ENCODE data around the gene FRMD4B. TPM values are rescaled to one million over a fixed set of nuclear protein-coding genes. Genes with fewer than 3 reads are reported as not detected.

The FRMD4B gene
- total and polyA plus RNA-seq, 2 experiments from 2014 or later, result 6.4 to 12.8 TPM

DNA sequence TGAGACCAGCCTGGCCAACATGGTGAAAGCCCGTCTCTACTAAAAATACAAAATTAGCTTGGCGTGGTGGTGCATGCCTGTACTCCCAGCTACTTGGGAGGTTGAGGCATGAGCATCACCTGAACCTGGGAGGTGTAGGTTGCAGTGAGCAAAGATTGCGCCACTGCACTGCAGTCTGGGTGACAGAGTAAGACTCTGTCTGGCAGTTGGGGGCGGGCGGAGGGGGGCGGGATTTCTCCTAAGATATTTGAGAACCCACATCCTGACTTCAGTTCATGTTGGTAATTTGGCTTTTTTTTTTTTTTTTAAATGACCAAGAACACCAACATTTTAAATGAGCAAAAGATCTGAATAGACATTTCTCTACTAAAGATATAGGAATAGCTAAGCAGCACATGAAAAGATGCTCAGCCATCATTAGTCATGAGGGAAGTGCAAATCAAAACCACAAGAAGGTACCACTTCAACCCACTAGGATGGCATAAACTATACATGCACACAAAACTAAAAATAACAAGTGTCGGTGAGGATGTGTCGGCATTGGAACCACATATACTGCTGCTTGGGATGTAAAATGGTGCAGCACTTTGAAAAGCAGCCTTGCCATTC lies 187.9 kb downstream of the FRMD4B start (continued):
- TF ChIP-seq EZH2phosphoT487 (IDR thresholded peaks at IDR 0.05; ENCODE audit: unreplicated experiment) (no peak), ZNF331 (CRISPR knock-in tag; IDR thresholded peaks at IDR 0.05; ENCODE audit: low read depth) (no peak), JUNB (IDR thresholded peaks at IDR 0.05; ENCODE audit: unreplicated experiment) (no peak), POLR2AphosphoS5 (IDR thresholded peaks at IDR 0.05; ENCODE audit: low read depth) (no peak), STAT1 (IDR thresholded peaks at IDR 0.05; ENCODE audit: unreplicated experiment) (no peak), ZNF114 (CRISPR knock-in tag; IDR thresholded peaks at IDR 0.05) (no peak), NANOG (IDR thresholded peaks at IDR 0.05; ENCODE audit: borderline replicate concordance) (no peak)
- TF ChIP-seq, protein P1, sequence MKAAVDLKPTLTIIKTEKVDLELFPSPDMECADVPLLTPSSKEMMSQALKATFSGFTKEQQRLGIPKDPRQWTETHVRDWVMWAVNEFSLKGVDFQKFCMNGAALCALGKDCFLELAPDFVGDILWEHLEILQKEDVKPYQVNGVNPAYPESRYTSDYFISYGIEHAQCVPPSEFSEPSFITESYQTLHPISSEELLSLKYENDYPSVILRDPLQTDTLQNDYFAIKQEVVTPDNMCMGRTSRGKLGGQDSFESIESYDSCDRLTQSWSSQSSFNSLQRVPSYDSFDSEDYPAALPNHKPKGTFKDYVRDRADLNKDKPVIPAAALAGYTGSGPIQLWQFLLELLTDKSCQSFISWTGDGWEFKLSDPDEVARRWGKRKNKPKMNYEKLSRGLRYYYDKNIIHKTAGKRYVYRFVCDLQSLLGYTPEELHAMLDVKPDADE (IDR thresholded peaks at IDR 0.05), result no peak
- TF ChIP-seq, protein P2, sequence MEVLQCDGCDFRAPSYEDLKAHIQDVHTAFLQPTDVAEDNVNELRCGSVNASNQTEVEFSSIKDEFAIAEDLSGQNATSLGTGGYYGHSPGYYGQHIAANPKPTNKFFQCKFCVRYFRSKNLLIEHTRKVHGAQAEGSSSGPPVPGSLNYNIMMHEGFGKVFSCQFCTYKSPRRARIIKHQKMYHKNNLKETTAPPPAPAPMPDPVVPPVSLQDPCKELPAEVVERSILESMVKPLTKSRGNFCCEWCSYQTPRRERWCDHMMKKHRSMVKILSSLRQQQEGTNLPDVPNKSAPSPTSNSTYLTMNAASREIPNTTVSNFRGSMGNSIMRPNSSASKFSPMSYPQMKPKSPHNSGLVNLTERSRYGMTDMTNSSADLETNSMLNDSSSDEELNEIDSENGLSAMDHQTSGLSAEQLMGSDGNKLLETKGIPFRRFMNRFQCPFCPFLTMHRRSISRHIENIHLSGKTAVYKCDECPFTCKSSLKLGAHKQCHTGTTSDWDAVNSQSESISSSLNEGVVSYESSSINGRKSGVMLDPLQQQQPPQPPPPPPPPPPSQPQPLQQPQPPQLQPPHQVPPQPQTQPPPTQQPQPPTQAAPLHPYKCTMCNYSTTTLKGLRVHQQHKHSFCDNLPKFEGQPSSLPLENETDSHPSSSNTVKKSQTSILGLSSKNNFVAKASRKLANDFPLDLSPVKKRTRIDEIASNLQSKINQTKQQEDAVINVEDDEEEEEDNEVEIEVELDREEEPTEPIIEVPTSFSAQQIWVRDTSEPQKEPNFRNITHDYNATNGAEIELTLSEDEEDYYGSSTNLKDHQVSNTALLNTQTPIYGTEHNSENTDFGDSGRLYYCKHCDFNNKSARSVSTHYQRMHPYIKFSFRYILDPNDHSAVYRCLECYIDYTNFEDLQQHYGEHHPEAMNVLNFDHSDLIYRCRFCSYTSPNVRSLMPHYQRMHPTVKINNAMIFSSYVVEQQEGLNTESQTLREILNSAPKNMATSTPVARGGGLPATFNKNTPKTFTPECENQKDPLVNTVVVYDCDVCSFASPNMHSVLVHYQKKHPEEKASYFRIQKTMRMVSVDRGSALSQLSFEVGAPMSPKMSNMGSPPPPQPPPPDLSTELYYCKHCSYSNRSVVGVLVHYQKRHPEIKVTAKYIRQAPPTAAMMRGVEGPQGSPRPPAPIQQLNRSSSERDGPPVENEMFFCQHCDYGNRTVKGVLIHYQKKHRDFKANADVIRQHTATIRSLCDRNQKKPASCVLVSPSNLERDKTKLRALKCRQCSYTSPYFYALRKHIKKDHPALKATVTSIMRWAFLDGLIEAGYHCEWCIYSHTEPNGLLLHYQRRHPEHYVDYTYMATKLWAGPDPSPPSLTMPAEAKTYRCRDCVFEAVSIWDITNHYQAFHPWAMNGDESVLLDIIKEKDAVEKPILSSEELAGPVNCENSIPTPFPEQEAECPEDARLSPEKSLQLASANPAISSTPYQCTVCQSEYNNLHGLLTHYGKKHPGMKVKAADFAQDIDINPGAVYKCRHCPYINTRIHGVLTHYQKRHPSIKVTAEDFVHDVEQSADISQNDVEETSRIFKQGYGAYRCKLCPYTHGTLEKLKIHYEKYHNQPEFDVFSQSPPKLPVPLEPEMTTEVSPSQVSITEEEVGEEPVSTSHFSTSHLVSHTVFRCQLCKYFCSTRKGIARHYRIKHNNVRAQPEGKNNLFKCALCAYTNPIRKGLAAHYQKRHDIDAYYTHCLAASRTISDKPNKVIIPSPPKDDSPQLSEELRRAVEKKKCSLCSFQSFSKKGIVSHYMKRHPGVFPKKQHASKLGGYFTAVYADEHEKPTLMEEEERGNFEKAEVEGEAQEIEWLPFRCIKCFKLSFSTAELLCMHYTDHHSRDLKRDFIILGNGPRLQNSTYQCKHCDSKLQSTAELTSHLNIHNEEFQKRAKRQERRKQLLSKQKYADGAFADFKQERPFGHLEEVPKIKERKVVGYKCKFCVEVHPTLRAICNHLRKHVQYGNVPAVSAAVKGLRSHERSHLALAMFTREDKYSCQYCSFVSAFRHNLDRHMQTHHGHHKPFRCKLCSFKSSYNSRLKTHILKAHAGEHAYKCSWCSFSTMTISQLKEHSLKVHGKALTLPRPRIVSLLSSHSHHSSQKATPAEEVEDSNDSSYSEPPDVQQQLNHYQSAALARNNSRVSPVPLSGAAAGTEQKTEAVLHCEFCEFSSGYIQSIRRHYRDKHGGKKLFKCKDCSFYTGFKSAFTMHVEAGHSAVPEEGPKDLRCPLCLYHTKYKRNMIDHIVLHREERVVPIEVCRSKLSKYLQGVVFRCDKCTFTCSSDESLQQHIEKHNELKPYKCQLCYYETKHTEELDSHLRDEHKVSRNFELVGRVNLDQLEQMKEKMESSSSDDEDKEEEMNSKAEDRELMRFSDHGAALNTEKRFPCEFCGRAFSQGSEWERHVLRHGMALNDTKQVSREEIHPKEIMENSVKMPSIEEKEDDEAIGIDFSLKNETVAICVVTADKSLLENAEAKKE (CRISPR knock-in tag; IDR thresholded peaks at IDR 0.05), result no peak

DNA sequence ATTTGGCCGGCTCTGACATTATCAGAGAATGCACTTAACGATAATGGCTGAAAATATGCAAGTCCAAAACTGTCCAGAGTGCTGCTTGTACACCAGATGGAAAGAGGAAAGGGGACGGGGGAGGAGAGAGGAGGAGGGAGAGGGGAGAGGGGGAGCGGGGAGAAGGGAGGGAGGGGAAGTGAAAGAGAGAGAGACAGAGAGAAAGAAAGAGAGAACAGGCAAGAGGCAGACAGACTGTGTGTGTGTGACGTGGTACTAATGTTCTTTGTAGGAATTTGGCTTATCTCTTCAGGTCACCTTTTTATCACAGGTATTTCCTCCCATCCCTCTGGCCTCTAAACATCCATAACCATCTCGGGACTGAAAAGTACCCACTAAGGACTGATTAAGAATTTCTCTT lies 188.4 kb downstream of the FRMD4B start:
- Histone ChIP-seq H4K20me1 (replicated peaks; ENCODE audit: insufficient read depth) (no peaks in the 10 kb centered on the region), H3K4me3 (no peak overlapping the region), H3K4me2 (no peak overlapping the region), H3K36me3 (ENCODE audit: insufficient read depth) (no peaks in the 10 kb centered on the region), H3K4me1 (ENCODE audit: insufficient read depth) (peaks cover 28% of the 10 kb centered on the region), H3K79me2 (replicated peaks; ENCODE audit: insufficient read depth) (no peaks in the 10 kb centered on the region), H3K27me3 (ENCODE audit: insufficient read depth) (no peaks in the 10 kb centered on the region), H3K9me2 (ENCODE audit: insufficient read depth) (no peaks in the 10 kb centered on the region), H3K27ac (ENCODE audit: low read depth) (no peak overlapping the region), H2AFZ (no peak overlapping the region), H3F3A (replicated peaks; ENCODE audit: low read depth) (no peaks in the 10 kb centered on the region)
- Mint-ChIP-seq H3K27ac (no peak overlapping the region), H3K9me3 (no peaks in the 10 kb centered on the region), H3K4me1 (peaks cover 17% of the 10 kb centered on the region), H3K4me3 (no peak overlapping the region), H3K36me3 (ENCODE audit: low read depth) (no peaks in the 10 kb centered on the region), H3K27me3 (ENCODE audit: insufficient read depth, low read depth, poor library complexity) (no peaks in the 10 kb centered on the region)
- ATAC-seq (no peak; the same call in 2 of the 3 replicates), DNase-seq (ENCODE audit: low spot score) (peak; percentile 21)
- TF ChIP-seq ZNF114 (CRISPR knock-in tag; IDR thresholded peaks at IDR 0.05), result no peak
- no peak for TF ChIP-seq CREB1 (CRISPR knock-in tag; IDR thresholded peaks at IDR 0.05; ENCODE audit: low read depth)
- no peak for TF ChIP-seq STAT1 (IDR thresholded peaks at IDR 0.05; ENCODE audit: unreplicated experiment)
- no peak for TF ChIP-seq NANOG (IDR thresholded peaks at IDR 0.05; ENCODE audit: borderline replicate concordance)
- TF ChIP-seq POLR2AphosphoS5 (IDR thresholded peaks at IDR 0.05; ENCODE audit: low read depth), result no peak
- TF ChIP-seq, protein P3, sequence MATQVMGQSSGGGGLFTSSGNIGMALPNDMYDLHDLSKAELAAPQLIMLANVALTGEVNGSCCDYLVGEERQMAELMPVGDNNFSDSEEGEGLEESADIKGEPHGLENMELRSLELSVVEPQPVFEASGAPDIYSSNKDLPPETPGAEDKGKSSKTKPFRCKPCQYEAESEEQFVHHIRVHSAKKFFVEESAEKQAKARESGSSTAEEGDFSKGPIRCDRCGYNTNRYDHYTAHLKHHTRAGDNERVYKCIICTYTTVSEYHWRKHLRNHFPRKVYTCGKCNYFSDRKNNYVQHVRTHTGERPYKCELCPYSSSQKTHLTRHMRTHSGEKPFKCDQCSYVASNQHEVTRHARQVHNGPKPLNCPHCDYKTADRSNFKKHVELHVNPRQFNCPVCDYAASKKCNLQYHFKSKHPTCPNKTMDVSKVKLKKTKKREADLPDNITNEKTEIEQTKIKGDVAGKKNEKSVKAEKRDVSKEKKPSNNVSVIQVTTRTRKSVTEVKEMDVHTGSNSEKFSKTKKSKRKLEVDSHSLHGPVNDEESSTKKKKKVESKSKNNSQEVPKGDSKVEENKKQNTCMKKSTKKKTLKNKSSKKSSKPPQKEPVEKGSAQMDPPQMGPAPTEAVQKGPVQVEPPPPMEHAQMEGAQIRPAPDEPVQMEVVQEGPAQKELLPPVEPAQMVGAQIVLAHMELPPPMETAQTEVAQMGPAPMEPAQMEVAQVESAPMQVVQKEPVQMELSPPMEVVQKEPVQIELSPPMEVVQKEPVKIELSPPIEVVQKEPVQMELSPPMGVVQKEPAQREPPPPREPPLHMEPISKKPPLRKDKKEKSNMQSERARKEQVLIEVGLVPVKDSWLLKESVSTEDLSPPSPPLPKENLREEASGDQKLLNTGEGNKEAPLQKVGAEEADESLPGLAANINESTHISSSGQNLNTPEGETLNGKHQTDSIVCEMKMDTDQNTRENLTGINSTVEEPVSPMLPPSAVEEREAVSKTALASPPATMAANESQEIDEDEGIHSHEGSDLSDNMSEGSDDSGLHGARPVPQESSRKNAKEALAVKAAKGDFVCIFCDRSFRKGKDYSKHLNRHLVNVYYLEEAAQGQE (IDR thresholded peaks at IDR 0.05; ENCODE audit: unreplicated experiment), result no peak
- TF ChIP-seq EZH2phosphoT487 (IDR thresholded peaks at IDR 0.05; ENCODE audit: unreplicated experiment), result no peak
- no peak for TF ChIP-seq JUNB (IDR thresholded peaks at IDR 0.05; ENCODE audit: unreplicated experiment)
- no peak for TF ChIP-seq ZNF331 (CRISPR knock-in tag; IDR thresholded peaks at IDR 0.05; ENCODE audit: low read depth)
- TF ChIP-seq, protein P4, sequence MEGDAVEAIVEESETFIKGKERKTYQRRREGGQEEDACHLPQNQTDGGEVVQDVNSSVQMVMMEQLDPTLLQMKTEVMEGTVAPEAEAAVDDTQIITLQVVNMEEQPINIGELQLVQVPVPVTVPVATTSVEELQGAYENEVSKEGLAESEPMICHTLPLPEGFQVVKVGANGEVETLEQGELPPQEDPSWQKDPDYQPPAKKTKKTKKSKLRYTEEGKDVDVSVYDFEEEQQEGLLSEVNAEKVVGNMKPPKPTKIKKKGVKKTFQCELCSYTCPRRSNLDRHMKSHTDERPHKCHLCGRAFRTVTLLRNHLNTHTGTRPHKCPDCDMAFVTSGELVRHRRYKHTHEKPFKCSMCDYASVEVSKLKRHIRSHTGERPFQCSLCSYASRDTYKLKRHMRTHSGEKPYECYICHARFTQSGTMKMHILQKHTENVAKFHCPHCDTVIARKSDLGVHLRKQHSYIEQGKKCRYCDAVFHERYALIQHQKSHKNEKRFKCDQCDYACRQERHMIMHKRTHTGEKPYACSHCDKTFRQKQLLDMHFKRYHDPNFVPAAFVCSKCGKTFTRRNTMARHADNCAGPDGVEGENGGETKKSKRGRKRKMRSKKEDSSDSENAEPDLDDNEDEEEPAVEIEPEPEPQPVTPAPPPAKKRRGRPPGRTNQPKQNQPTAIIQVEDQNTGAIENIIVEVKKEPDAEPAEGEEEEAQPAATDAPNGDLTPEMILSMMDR (conservative IDR thresholded peaks at IDR 0.05; ENCODE audit: low read depth in 2 of 2), result no peak
